Pancreas (tissue), 10 donors: Measurements from ENCODE around the gene TIMMDC1. TPM values are rescaled to one million over a fixed set of nuclear protein-coding genes. Genes with fewer than 3 reads are reported as not detected.

Experiments
- ATAC-seq, 4 donors: fragments of 200-7000 bp; cut with Tn5 transposase; one replicate each; pipeline versions ENCODE4 v1.8.0 to v1.9.1; 2020; ENCODE audit warnings: mild to moderate bottlenecking in 4 of 4, moderate library complexity in 4 of 4
- DNase-seq, 6 donors: peaks; one replicate each; pipeline ENCODE4 v3.0.0-alpha.2; 2020
- FAIRE-seq: peaks from 2 replicates; lab custom pipeline; 2012; peaks lifted over from hg19 to GRCh38; lab: Jason Lieb, UNC
- H3K27ac ChIP-seq, 4 donors: fragments of 200-600 bp; sonication (generic); 1 replicate in 3 of 4; 2 replicates in 1 of 4; pipeline versions ENCODE4 v1.5.0 to v1.8.0; 2020
- H3K27me3 ChIP-seq, 4 donors: fragments of 200-600 bp; one replicate each; pipeline ENCODE4 v1.8.0; 2021
- H3K36me3 ChIP-seq, 3 donors: fragments of 200-600 bp; sonication (generic) in 1 of 3; one replicate each; pipeline versions ENCODE4 v1.5.0 to v1.8.0; 2020 to 2021
- H3K4me1 ChIP-seq, 3 donors: fragments of 200-600 bp; one replicate each; pipeline ENCODE4 v1.8.0; 2021
- H3K4me3 ChIP-seq, 4 donors: fragments of 200-600 bp; sonication (generic) in 2 of 4; one replicate each; pipeline versions ENCODE4 v1.5.0 to v1.8.0; 2020 to 2021
- H3K9me3 ChIP-seq, 4 donors: fragments of 200-600 bp; one replicate each; pipeline ENCODE4 v1.8.0; 2021
- WGBS, 2 donors: extraction: QIAGEN DNeasy Blood & Tissue Kit; methylation state at CpG; one replicate each; pipeline ENCODE4 v1.1.7; 2013; 5-methylcytosine and 5-hydroxymethylcytosine counted together
- intact Hi-C, 3 donors: fragments of 100-400 bp; cut with DNase I; formaldehyde crosslinking; loops; one replicate each; pipeline versions ENCODE4 v1.11.1 to v1.14.2; 2022
- polyA plus RNA-seq, 2 donors: library from polyadenylated mRNA; stranded (reverse); fragments of 200-250 nt; gene quantifications; one replicate each; pipeline ENCODE4 v1.2.3, GENCODE V29; 2013
- total RNA-seq, 6 donors: library from RNA; stranded (reverse); fragmentation: NEBNext Ultra II Directional in 4 of 6; extraction: Animal tissue kit (Norgen Biotek cat#: 25700) in 4 of 6; gene quantifications; one replicate each; pipeline versions ENCODE4 v1.2.1 to v1.2.4, GENCODE V29; 2021 to 2023
- TF ChIP-seq, protein P1 (sequence below), 4 donors: fragments of 200-600 bp; sonication (generic) in 3 of 4; IDR thresholded peaks; one replicate each; pipeline versions ENCODE4 v1.5.0 to v1.8.0; 2021; ENCODE audit warnings: antibody characterized with exemption in 4 of 4
- donor health status: healthy with polysubstance abuse.
- donor health status: DM: no; HTN: no; CAD: no; lungs with moderate emphysema.
- donor health status: DM: no; HTN: no; CAD: no.
- donor health status: control.
- donor health status: control.
- donor health status: Bipolar disorder and iron deficiency.
- donor health status: DM: yes; HTN: yes; CAD: no.
- donor health status: DM: no; HTN: no; CAD: no.
- donor health status: DM: no; HTN: no; CAD: no.
- donor health status: DM: yes; HTN: yes; CAD: no.

The TIMMDC1 gene
- total and polyA plus RNA-seq, 8 donors, result 28.8 to 50.7 (median 38.3) TPM

GRCh38 chr3:119463171-119464169, 34.9 kb upstream of the TIMMDC1 start, which contains the start of gene TMEM39A:
TMEM39A (minus strand) TSS chr3:119463615; CDS start chr3:119462074, 1,541 bp downstream.
- H3K27me3 ChIP-seq, result no peaks in the 10 kb centered on the region
- H3K4me1 ChIP-seq, result peaks cover 10 to 33% (median 27%) of the 10 kb centered on the region in 3 donors
- intact Hi-C loops, result no loop called here
- peak within 1 kb of the TSS; percentile 64 to 97 (median 77) for H3K4me3 ChIP-seq
- 3 to 4% methylated on average over 49 to 51 of the region's 51 CpGs for WGBS, 2 donors
- ATAC-seq (peak; percentile 94 to 99 (median 96)), DNase-seq (peak; percentile 99 to 100 (median 100)), FAIRE-seq (peak; percentile 94)
- TF ChIP-seq, protein P1, sequence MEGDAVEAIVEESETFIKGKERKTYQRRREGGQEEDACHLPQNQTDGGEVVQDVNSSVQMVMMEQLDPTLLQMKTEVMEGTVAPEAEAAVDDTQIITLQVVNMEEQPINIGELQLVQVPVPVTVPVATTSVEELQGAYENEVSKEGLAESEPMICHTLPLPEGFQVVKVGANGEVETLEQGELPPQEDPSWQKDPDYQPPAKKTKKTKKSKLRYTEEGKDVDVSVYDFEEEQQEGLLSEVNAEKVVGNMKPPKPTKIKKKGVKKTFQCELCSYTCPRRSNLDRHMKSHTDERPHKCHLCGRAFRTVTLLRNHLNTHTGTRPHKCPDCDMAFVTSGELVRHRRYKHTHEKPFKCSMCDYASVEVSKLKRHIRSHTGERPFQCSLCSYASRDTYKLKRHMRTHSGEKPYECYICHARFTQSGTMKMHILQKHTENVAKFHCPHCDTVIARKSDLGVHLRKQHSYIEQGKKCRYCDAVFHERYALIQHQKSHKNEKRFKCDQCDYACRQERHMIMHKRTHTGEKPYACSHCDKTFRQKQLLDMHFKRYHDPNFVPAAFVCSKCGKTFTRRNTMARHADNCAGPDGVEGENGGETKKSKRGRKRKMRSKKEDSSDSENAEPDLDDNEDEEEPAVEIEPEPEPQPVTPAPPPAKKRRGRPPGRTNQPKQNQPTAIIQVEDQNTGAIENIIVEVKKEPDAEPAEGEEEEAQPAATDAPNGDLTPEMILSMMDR (IDR thresholded peaks at IDR 0.05), result peak in 1 of 4 donors; percentile 13
- H3K27ac ChIP-seq, result peak within 1 kb of the TSS; percentile 78 to 93 (median 86)
- peaks cover 0 to 9% (median 8%) of the 10 kb centered on the region in 3 donors for H3K36me3 ChIP-seq
- H3K9me3 ChIP-seq, result no peaks in the 10 kb centered on the region

- no peaks in the 10 kb centered on the region for H3K9me3 ChIP-seq
- H3K4me1 ChIP-seq, result peaks cover 9 to 16% (median 10%) of the 10 kb centered on the region in 3 donors
- no peak for FAIRE-seq
- ATAC-seq, result no peak
- 72 to 74% methylated on average over 2 of the region's 2 CpGs for WGBS, 2 donors
- peaks cover 0 to 4% (median 0%) of the 10 kb centered on the region in 3 donors for H3K36me3 ChIP-seq
- TF ChIP-seq, protein P1 (IDR thresholded peaks at IDR 0.05), result no peak
- H3K27ac ChIP-seq, result peak overlapping the region in 3 of 4 donors; percentile 53 to 81 (median 76)
- intact Hi-C loops, result no loop called here
- peak overlapping the region in 1 of 4 donors; percentile 100 for H3K4me3 ChIP-seq
- no peak for DNase-seq
- no peaks in the 10 kb centered on the region for H3K27me3 ChIP-seq
Observed at GRCh38 chr3:119468041-119468440, 30.3 kb upstream of the TIMMDC1 start.

DNA sequence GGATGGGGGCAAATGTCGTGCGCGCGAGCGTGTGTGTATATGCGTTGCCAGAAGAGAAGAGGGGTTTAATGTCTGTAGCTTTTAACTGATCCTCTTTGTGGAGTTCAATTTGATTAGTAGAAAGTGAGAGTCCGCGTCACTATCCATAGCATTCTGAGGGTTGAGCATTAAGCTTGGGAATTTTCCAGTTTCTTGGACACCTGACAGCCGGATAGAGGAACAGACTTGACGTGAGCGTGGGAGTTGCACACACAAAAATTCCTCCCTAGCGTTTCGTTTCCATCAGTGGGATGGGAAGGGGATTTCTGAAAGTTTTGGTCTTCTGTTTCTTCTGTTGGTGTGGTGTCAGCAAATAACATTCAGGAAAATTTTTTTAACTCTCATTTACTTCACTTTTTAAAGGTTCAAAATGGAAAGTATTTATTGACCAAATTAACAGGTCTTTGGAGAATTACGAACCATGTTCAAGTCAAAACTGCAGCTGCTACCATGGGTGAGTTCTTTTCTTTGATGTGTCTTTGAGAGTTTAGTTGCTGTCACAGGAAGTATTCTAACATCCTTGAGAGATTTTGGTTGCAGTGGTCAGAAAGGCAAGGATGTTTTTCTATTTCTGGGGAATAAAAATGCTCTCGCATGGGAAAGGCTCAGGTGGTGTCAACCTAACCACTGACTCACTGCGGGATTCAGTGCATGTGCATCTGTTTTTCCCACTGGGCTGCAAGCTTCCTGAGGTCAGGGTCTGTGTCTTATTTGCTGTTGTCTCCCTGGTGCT, 28.7 kb upstream of the TIMMDC1 start:
- TF ChIP-seq, protein P1 (IDR thresholded peaks at IDR 0.05), result no peak
- intact Hi-C loops, result no loop called here
- peaks cover 0 to 4% (median 0%) of the 10 kb centered on the region in 3 donors for H3K36me3 ChIP-seq
- FAIRE-seq (no peak), DNase-seq (no peak), ATAC-seq (peak; percentile 13 to 40 (median 36))
- no peaks in the 10 kb centered on the region for H3K9me3 ChIP-seq
- peak overlapping the region; percentile 35 to 81 (median 72) for H3K27ac ChIP-seq
- WGBS, 2 donors, result 7 to 10% methylated on average over 16 of the region's 16 CpGs
- no peaks in the 10 kb centered on the region for H3K27me3 ChIP-seq
- peak overlapping the region; percentile 48 to 100 (median 100) for H3K4me3 ChIP-seq
- H3K4me1 ChIP-seq, result peaks cover 4 to 10% (median 9%) of the 10 kb centered on the region in 3 donors

DNA sequence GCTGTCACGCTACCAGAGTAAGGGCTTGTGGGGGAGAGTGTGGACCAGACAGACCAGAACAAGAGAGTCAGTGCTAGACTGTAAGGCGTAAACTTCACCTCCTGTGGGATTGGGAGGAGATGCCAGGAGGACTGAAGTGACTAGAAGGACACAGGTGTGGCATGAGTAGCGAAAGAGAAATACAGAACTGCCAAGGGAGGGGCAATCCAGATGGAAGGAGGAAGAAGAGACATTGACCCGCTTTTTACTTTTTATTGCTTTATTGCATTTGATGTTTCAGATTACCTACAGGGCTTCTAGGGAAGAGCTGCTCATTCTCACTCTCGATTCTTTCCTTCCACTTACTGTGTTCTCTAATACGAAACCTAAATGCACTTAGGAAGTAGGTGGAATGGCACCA, 27.5 kb upstream of the TIMMDC1 start:
- no peak for ATAC-seq

More for the DNA sequence above, 27.5 kb upstream of the TIMMDC1 start:
- FAIRE-seq, result no peak
- Histone ChIP-seq H3K27ac (no peak overlapping the region), H3K9me3 (no peaks in the 10 kb centered on the region), H3K27me3 (no peaks in the 10 kb centered on the region), H3K4me1 (peaks cover 4 to 10% (median 9%) of the 10 kb centered on the region in 3 donors), H3K4me3 (no peak overlapping the region), H3K36me3 (peaks cover 0 to 4% (median 0%) of the 10 kb centered on the region in 3 donors)
- WGBS, 2 donors, result 98 to 99% methylated on average over 6 of the region's 6 CpGs
- intact Hi-C loops, result no loop called here
- TF ChIP-seq, protein P1 (IDR thresholded peaks at IDR 0.05), result no peak
- DNase-seq, result no peak
